ENCODE results near the gene ZNRF3. TPM values are rescaled to one million over a fixed set of nuclear protein-coding genes. Genes with fewer than 3 reads are reported as not detected.

The ZNRF3 gene
- polyA plus RNA-seq, 1 donor from 2014 or later = 2.9 TPM

GRCh38 chr22:28984482-28985158 lies 101.2 kb downstream of the ZNRF3 start:
- Histone ChIP-seq H3K79me2 (replicated peaks; ENCODE audit: insufficient read depth, low read length) (no peaks in the 10 kb centered on the region), H3K9me3 (ENCODE audit: low read length) (no peaks in the 10 kb centered on the region)

GRCh38 chr22:28985581-28986290 lies 102.4 kb downstream of the ZNRF3 start:
- no peaks in the 10 kb centered on the region for H3K9me3 ChIP-seq (ENCODE audit: low read length)
- H3K27me3 ChIP-seq (ENCODE audit: insufficient read depth, low read depth, low read length) = no peaks in the 10 kb centered on the region
- H3K9ac ChIP-seq (ENCODE audit: low read length) = no peak overlapping the region
- H3K4me3 ChIP-seq (ENCODE audit: low read length) = no peak overlapping the region
- H3K79me2 ChIP-seq (replicated peaks; ENCODE audit: insufficient read depth, low read length) = no peaks in the 10 kb centered on the region
- no peak overlapping the region for H3K4me2 ChIP-seq (ENCODE audit: low read length)
- H3F3A ChIP-seq (ENCODE audit: insufficient read depth, low read length, poor library complexity, severe bottlenecking) = no peaks in the 10 kb centered on the region
- no peak overlapping the region for H3K27ac ChIP-seq (ENCODE audit: low read length)
- no peaks in the 10 kb centered on the region for H3K36me3 ChIP-seq (ENCODE audit: insufficient read depth, low read length)
- no peaks in the 10 kb centered on the region for H4K20me1 ChIP-seq (ENCODE audit: insufficient read depth)
- no peaks in the 10 kb centered on the region for H3K9me2 ChIP-seq (ENCODE audit: insufficient read depth, low read length)
- H2AFZ ChIP-seq (ENCODE audit: low read depth, low read length) = no peak overlapping the region
- TF ChIP-seq CTCF (IDR thresholded peaks at IDR 0.05; ENCODE audit: poor library complexity, severe bottlenecking) = no peak

More at GRCh38 chr22:28984482-28985158, 101.2 kb downstream of the ZNRF3 start:
- Histone ChIP-seq H3K9me2 (ENCODE audit: insufficient read depth, low read length) (no peaks in the 10 kb centered on the region), H3K4me3 (ENCODE audit: low read length) (no peak overlapping the region), H3K27me3 (ENCODE audit: insufficient read depth, low read depth, low read length) (no peaks in the 10 kb centered on the region), H3K36me3 (ENCODE audit: insufficient read depth, low read length) (no peaks in the 10 kb centered on the region), H3K9ac (ENCODE audit: low read length) (no peak overlapping the region), H3F3A (ENCODE audit: insufficient read depth, low read length, poor library complexity, severe bottlenecking) (no peaks in the 10 kb centered on the region), H3K4me2 (ENCODE audit: low read length) (no peak overlapping the region), H4K20me1 (ENCODE audit: insufficient read depth) (no peaks in the 10 kb centered on the region), H3K27ac (ENCODE audit: low read length) (no peak overlapping the region), H2AFZ (ENCODE audit: low read depth, low read length) (no peak overlapping the region)
- TF ChIP-seq, protein P1, sequence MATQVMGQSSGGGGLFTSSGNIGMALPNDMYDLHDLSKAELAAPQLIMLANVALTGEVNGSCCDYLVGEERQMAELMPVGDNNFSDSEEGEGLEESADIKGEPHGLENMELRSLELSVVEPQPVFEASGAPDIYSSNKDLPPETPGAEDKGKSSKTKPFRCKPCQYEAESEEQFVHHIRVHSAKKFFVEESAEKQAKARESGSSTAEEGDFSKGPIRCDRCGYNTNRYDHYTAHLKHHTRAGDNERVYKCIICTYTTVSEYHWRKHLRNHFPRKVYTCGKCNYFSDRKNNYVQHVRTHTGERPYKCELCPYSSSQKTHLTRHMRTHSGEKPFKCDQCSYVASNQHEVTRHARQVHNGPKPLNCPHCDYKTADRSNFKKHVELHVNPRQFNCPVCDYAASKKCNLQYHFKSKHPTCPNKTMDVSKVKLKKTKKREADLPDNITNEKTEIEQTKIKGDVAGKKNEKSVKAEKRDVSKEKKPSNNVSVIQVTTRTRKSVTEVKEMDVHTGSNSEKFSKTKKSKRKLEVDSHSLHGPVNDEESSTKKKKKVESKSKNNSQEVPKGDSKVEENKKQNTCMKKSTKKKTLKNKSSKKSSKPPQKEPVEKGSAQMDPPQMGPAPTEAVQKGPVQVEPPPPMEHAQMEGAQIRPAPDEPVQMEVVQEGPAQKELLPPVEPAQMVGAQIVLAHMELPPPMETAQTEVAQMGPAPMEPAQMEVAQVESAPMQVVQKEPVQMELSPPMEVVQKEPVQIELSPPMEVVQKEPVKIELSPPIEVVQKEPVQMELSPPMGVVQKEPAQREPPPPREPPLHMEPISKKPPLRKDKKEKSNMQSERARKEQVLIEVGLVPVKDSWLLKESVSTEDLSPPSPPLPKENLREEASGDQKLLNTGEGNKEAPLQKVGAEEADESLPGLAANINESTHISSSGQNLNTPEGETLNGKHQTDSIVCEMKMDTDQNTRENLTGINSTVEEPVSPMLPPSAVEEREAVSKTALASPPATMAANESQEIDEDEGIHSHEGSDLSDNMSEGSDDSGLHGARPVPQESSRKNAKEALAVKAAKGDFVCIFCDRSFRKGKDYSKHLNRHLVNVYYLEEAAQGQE (IDR thresholded peaks at IDR 0.05; ENCODE audit: borderline replicate concordance) = no peak
- no peak for TF ChIP-seq EP300 (conservative IDR thresholded peaks at IDR 0.05; ENCODE audit: poor library complexity, severe bottlenecking)
- TF ChIP-seq EZH2 (IDR thresholded peaks at IDR 0.05; ENCODE audit: borderline replicate concordance, insufficient read depth, low read length, poor library complexity, severe bottlenecking) = no peak

DNA sequence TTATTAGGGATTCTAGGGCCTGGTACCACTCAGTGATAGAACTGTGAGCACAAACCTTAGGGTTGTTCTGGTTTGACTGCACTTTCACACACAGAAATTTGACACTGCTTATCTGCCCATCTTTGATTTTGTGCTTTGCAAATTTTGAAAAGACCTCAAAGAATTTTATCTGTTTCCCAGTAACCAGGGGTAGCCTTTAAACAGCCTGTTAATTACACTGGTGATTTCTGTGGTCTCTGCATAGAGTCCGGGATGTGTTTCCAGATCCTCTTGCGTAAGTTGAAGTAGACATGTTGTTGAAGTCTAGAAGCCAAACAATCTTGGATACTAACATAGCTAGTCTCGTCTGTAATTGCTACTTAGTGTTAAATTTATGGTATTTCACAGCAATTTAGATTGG lies 103.0 kb downstream of the ZNRF3 start:
- no peak overlapping the region for H2AFZ ChIP-seq (ENCODE audit: low read depth, low read length)
- no peaks in the 10 kb centered on the region for H4K20me1 ChIP-seq (ENCODE audit: insufficient read depth)
- no peaks in the 10 kb centered on the region for H3K27me3 ChIP-seq (ENCODE audit: insufficient read depth, low read depth, low read length)
- no peaks in the 10 kb centered on the region for H3K79me2 ChIP-seq (replicated peaks; ENCODE audit: insufficient read depth, low read length)
- no peak overlapping the region for H3K27ac ChIP-seq (ENCODE audit: low read length)
- no peaks in the 10 kb centered on the region for H3K9me2 ChIP-seq (ENCODE audit: insufficient read depth, low read length)
- H3K36me3 ChIP-seq (ENCODE audit: insufficient read depth, low read length) = no peaks in the 10 kb centered on the region
- no peak overlapping the region for H3K9ac ChIP-seq (ENCODE audit: low read length)
- no peaks in the 10 kb centered on the region for H3K9me3 ChIP-seq (ENCODE audit: low read length)
- no peaks in the 10 kb centered on the region for H3F3A ChIP-seq (ENCODE audit: insufficient read depth, low read length, poor library complexity, severe bottlenecking)
- H3K4me3 ChIP-seq (ENCODE audit: low read length) = no peak overlapping the region
- TF ChIP-seq RAD21 (conservative IDR thresholded peaks at IDR 0.05) = no peak
- no peak for TF ChIP-seq TAF1 (IDR thresholded peaks at IDR 0.05; ENCODE audit: low read depth)
- TF ChIP-seq, protein P1 (IDR thresholded peaks at IDR 0.05; ENCODE audit: borderline replicate concordance) = no peak
- TF ChIP-seq EP300 (conservative IDR thresholded peaks at IDR 0.05; ENCODE audit: poor library complexity, severe bottlenecking) = no peak
- no peak for TF ChIP-seq EZH2 (IDR thresholded peaks at IDR 0.05; ENCODE audit: borderline replicate concordance, insufficient read depth, low read length, poor library complexity, severe bottlenecking)
- TF ChIP-seq CTCF (IDR thresholded peaks at IDR 0.05; ENCODE audit: poor library complexity, severe bottlenecking) = no peak
- TF ChIP-seq POLR2AphosphoS5 (IDR thresholded peaks at IDR 0.05) = no peak
- no peak for TF ChIP-seq SMC3 (conservative IDR thresholded peaks at IDR 0.05; ENCODE audit: poor library complexity)
- TF ChIP-seq MXI1 (conservative IDR thresholded peaks at IDR 0.05; ENCODE audit: poor library complexity, severe bottlenecking) = no peak
- no peak overlapping the region for H3K4me2 ChIP-seq (ENCODE audit: low read length)
